MCF 10A (cell line): Measurements from ENCODE around the gene KIF1A. TPM values are rescaled to one million over a fixed set of nuclear protein-coding genes. Genes with fewer than 3 reads are reported as not detected.

Source experiments
- BruUV-seq: library from RNA; stranded (reverse); fragments of 400-500 nt; replicated peaks from 2 replicates; lab custom pipeline; 2021; lab: Mats Ljungman, UMichigan
- CTCF ChIA-PET: fragments of 300-600 bp; sonication (Branson Sonifier 250); formaldehyde crosslinking; extraction: SDS; loops from one replicate; lab custom pipeline; 2021; ENCODE audit warnings: antibody characterized with exemption, inconsistent platforms; lab: Yijun Ruan, JAX
- POLR2A ChIA-PET: fragments of 300-600, 350-650 bp; sonication (Branson Sonifier 250); formaldehyde crosslinking; extraction: SDS; loops from one replicate; lab custom pipeline; 2020; ENCODE audit warnings: antibody characterized with exemption, inconsistent platforms; lab: Yijun Ruan, JAX
- DNase-seq: peaks from one replicate; pipeline ENCODE4 v3.0.0-alpha.2; 2018; ENCODE audit not compliant: unreplicated experiment
- H3K27ac Mint-ChIP-seq: one replicate; pipeline ENCODE4 v1.8.0; 2022; ENCODE audit warnings: mild to moderate bottlenecking, low read depth, mixed read lengths; ENCODE audit not compliant: unreplicated experiment
- H3K27me3 Mint-ChIP-seq: one replicate; pipeline ENCODE4 v1.8.0; 2022; ENCODE audit warnings: mixed read lengths; ENCODE audit not compliant: insufficient read depth, unreplicated experiment
- H3K36me3 Mint-ChIP-seq: one replicate; pipeline ENCODE4 v1.8.0; 2022; ENCODE audit warnings: mild to moderate bottlenecking, moderate library complexity, mixed read lengths; ENCODE audit not compliant: insufficient read depth, unreplicated experiment
- H3K4me1 Mint-ChIP-seq: one replicate; pipeline ENCODE4 v1.8.0; 2022; ENCODE audit warnings: mixed read lengths; ENCODE audit not compliant: insufficient read depth, unreplicated experiment
- H3K4me3 Mint-ChIP-seq: one replicate; pipeline ENCODE4 v1.8.0; 2022; ENCODE audit warnings: mild to moderate bottlenecking, moderate library complexity, mixed read lengths; ENCODE audit not compliant: unreplicated experiment
- H3K9me3 Mint-ChIP-seq: one replicate; pipeline ENCODE4 v1.8.0; 2022; ENCODE audit warnings: mixed read lengths; ENCODE audit not compliant: unreplicated experiment
- CTCF ChIP-seq: fragments of 200-600 bp; IDR thresholded peaks from one replicate; pipeline ENCODE4 v1.8.0; 2022; ENCODE audit warnings: antibody characterized with exemption, mild to moderate bottlenecking; ENCODE audit not compliant: unreplicated experiment
- intact Hi-C: fragments of 100-400 bp; cut with micrococcal nuclease; formaldehyde crosslinking; loops from 2 replicates; pipeline ENCODE4 v1.14.1; 2022
- total RNA-seq: library from RNA; stranded (reverse); gene quantifications from 2 replicates; pipeline ENCODE4 v1.2.3, GENCODE V29; 2022

Gene KIF1A
- total RNA-seq, 1 experiment from 2014 or later: not detected

GRCh38 chr2:240816584-240817495, 3.2 kb downstream of the KIF1A start:
- Mint-ChIP-seq H3K4me1 (no peaks in the 10 kb centered on the region), H3K27ac (no peak overlapping the region), H3K9me3 (no peaks in the 10 kb centered on the region), H3K4me3 (no peak overlapping the region), H3K27me3 (peaks cover 11% of the 10 kb centered on the region), H3K36me3 (no peaks in the 10 kb centered on the region)
- ChIA-PET POLR2A (no interaction called here), CTCF (no interaction called here)
- no peak for DNase-seq
- no TSS peak for BruUV-seq
- no peak for TF ChIP-seq CTCF
- intact Hi-C loops: no loop called here

GRCh38 chr2:240815761-240816583, 4.0 kb downstream of the KIF1A start:
- ChIA-PET POLR2A (no interaction called here), CTCF (interaction anchor here (0.7 to 1.4 kb wide), 2 partner anchors 25 to 567 kb away, joined by 3 to 5 read pairs; no protein-coding TSS in a partner anchor)
- Mint-ChIP-seq H3K27ac (no peak overlapping the region), H3K36me3 (no peaks in the 10 kb centered on the region), H3K4me3 (no peak overlapping the region), H3K27me3 (peaks cover 3% of the 10 kb centered on the region), H3K4me1 (peaks cover 5% of the 10 kb centered on the region), H3K9me3 (no peaks in the 10 kb centered on the region)
- TF ChIP-seq CTCF: no peak
- intact Hi-C loops: no loop called here
- no TSS peak for BruUV-seq
- DNase-seq: no peak

- no peaks in the 10 kb centered on the region for H3K36me3 Mint-ChIP-seq
- no peak for DNase-seq
- no TSS peak for BruUV-seq
- intact Hi-C loops: no loop called here
- no peak for TF ChIP-seq CTCF
- H3K4me1 Mint-ChIP-seq: peaks cover 5% of the 10 kb centered on the region
- ChIA-PET POLR2A (no interaction called here), CTCF (interaction anchor here (0.7 to 1.4 kb wide), 3 partner anchors 26 to 780 kb away, joined by 3 to 5 read pairs (median 3); no protein-coding TSS in a partner anchor)
- no peaks in the 10 kb centered on the region for H3K9me3 Mint-ChIP-seq
- H3K4me3 Mint-ChIP-seq: no peak overlapping the region
- H3K27ac Mint-ChIP-seq: no peak overlapping the region
- H3K27me3 Mint-ChIP-seq: no peaks in the 10 kb centered on the region
Observed at GRCh38 chr2:240814946-240815760, 4.9 kb downstream of the KIF1A start.
